Activated CD4-positive, alpha-beta memory T cell treated with anti-CD3 and anti-CD28 coated beads, Interleukin-2, amount 10 ng/mL, durations not matched to agents 7 days and 5 days (primary cell): ENCODE results near the gene NFAT5. TPM values are rescaled to one million over a fixed set of nuclear protein-coding genes. Genes with fewer than 3 reads are reported as not detected.

ENCODE experiments used
- CTCF ChIA-PET: fragments of 350-600 bp; sonication (Branson Sonifier 250); formaldehyde crosslinking; loops from one replicate; lab custom pipeline; 2021; ENCODE audit warnings: antibody characterized with exemption, inconsistent platforms; lab: Charles Lee
- POLR2A ChIA-PET: fragments of 350-600 bp; sonication (Branson Sonifier 250); formaldehyde crosslinking; loops from one replicate; lab custom pipeline; 2021; ENCODE audit warnings: antibody characterized with exemption; lab: Charles Lee
- DNase-seq: peaks from one replicate; pipeline ENCODE4 v3.0.0-alpha.2; 2020
- H3K27ac Mint-ChIP-seq: one replicate; pipeline ENCODE4 v1.8.0; 2021; ENCODE audit warnings: mild to moderate bottlenecking, mixed read lengths
- H3K27me3 Mint-ChIP-seq: one replicate; pipeline ENCODE4 v1.8.0; 2021; ENCODE audit warnings: mixed read lengths
- H3K36me3 Mint-ChIP-seq: one replicate; pipeline ENCODE4 v1.8.0; 2021; ENCODE audit warnings: low read depth, mixed read lengths
- H3K4me1 Mint-ChIP-seq: one replicate; pipeline ENCODE4 v1.8.0; 2021; ENCODE audit warnings: mixed read lengths
- H3K4me3 Mint-ChIP-seq: one replicate; pipeline ENCODE4 v1.8.0; 2021; ENCODE audit warnings: mild to moderate bottlenecking, mixed read lengths
- H3K9me3 Mint-ChIP-seq: one replicate; pipeline ENCODE4 v1.8.0; 2021; ENCODE audit warnings: mixed read lengths
- total RNA-seq, 2 experiments: library from RNA; stranded (reverse); gene quantifications; one replicate each; pipeline ENCODE4 v1.2.3, GENCODE V29; 2021

Gene NFAT5
- total RNA-seq, 2 experiments from 2014 or later: 19.7 to 21.3 TPM

- DNase-seq: no peak
- peaks cover 80% of the 10 kb centered on the region for H3K36me3 Mint-ChIP-seq
- CTCF ChIA-PET: interaction anchor here (1.5 kb wide), 1 partner anchor 8 kb away, joined by 7 read pairs; the partner anchor contains the start of gene NOB1
Observed at GRCh38 chr16:69745959-69746358, 180.2 kb downstream of the NFAT5 start.

DNA sequence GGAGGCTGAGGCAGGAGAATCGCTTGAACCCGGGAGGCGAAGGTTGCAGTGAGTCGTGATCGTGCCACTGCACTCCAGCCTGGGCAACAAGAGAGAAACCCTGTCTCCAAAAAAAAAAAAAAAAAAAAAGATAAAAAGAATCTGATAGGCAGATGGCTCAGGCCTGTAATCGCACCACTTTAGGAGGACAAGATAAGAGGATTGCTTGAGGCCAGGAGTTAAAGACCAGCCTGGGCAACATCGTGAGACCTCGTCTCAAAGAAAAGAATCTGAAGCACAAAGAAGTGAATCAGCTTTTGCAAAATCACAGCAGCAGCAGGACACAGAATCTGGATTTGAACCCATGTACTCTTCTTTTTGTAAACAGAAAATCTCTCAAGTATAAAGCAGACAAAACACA, 181.3 kb downstream of the NFAT5 start:
- POLR2A ChIA-PET: interaction anchor here (0.6 kb wide), 1 partner anchor 386 kb away, joined by 4 read pairs; no protein-coding TSS in a partner anchor
- H3K4me1 Mint-ChIP-seq: peaks cover 5% of the 10 kb centered on the region
- no peaks in the 10 kb centered on the region for H3K27me3 Mint-ChIP-seq
- H3K27ac Mint-ChIP-seq: no peak overlapping the region
- peaks cover 79% of the 10 kb centered on the region for H3K36me3 Mint-ChIP-seq
- no peak for DNase-seq
- no peak overlapping the region for H3K4me3 Mint-ChIP-seq
- H3K9me3 Mint-ChIP-seq: no peaks in the 10 kb centered on the region
- CTCF ChIA-PET: no interaction called here

More at GRCh38 chr16:69745959-69746358, 180.2 kb downstream of the NFAT5 start:
- H3K4me1 Mint-ChIP-seq: no peaks in the 10 kb centered on the region
- no peaks in the 10 kb centered on the region for H3K27me3 Mint-ChIP-seq
- H3K9me3 Mint-ChIP-seq: no peaks in the 10 kb centered on the region
- H3K4me3 Mint-ChIP-seq: no peak overlapping the region
- no peak overlapping the region for H3K27ac Mint-ChIP-seq
- POLR2A ChIA-PET: interaction anchor here (0.9 to 1.3 kb wide), 2 partner anchors 8 to 17 kb away, joined by 3 to 9 read pairs; partner anchors contain the start of gene NOB1

- POLR2A ChIA-PET: no interaction called here
- Mint-ChIP-seq H3K27me3 (no peaks in the 10 kb centered on the region), H3K9me3 (no peaks in the 10 kb centered on the region), H3K36me3 (peaks cover 72% of the 10 kb centered on the region), H3K4me3 (no peak overlapping the region), H3K27ac (no peak overlapping the region), H3K4me1 (peaks cover 20% of the 10 kb centered on the region)
- CTCF ChIA-PET: interaction anchor here (1.0 to 1.8 kb wide), 2 partner anchors 39 to 40 kb away, joined by 3 to 5 read pairs; no protein-coding TSS in a partner anchor
- no peak for DNase-seq
Observed at GRCh38 chr16:69748694-69749345, 183.1 kb downstream of the NFAT5 start.

DNA sequence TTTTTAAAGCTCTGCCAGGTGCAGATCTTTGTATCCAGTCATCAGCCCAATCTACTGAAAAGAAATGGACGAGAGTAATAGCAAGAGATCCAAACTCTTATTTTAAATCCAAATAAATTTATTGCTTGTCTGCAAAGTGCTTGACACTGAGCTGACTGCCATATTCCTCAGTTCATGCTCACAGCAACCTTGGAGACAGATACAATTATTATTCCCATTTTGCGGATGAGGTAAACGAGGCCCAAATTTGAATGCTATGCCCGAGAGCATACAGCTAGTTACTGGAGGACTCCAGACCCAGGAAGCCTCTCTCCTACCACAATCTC, 188.3 kb downstream of the NFAT5 start:
- ChIA-PET CTCF (interaction anchor here (0.8 to 4.0 kb wide), 30 partner anchors 9 to 425 kb away, joined by 3 to 87 read pairs (median 4); partner anchors contain the start of genes CYB5B and NQO1), POLR2A (interaction anchor here (0.9 to 3.4 kb wide), 20 partner anchors 9 to 425 kb away, joined by 3 to 84 read pairs (median 8); partner anchors contain the start of genes COG8, NQO1 and WWP2)
- Mint-ChIP-seq H3K27ac (peak overlapping the region; percentile 92), H3K27me3 (no peaks in the 10 kb centered on the region), H3K9me3 (no peaks in the 10 kb centered on the region), H3K4me3 (peak overlapping the region; percentile 100), H3K4me1 (peaks cover 35% of the 10 kb centered on the region), H3K36me3 (peaks cover 32% of the 10 kb centered on the region)
- DNase-seq: no peak

Other genes starting within 250 kb of the NFAT5 start
- gene PDF, start 235.4 kb upstream of the NFAT5 start, total RNA-seq: 1 to 10 TPM; 8.8 to 9.7 TPM
- gene COG8, start 226.4 kb upstream of the NFAT5 start, total RNA-seq: 10 to 100 TPM; 30.6 to 30.7 TPM
- 10 to 100 TPM; 36.0 to 36.7 TPM for gene NIP7, start 226.2 kb upstream of the NFAT5 start, total RNA-seq
- gene TMED6, start 214.2 kb upstream of the NFAT5 start, total RNA-seq: 1 to 10 TPM; 1.3 to 1.8 TPM
- gene TERF2, start 180.0 kb upstream of the NFAT5 start, total RNA-seq: 10 to 100 TPM; 40.4 to 40.8 TPM
- gene CYB5B, start 141.3 kb upstream of the NFAT5 start, total RNA-seq: 100 to 1,000 TPM; 149 to 152 TPM
- 10 to 100 TPM; 31.2 to 35.6 TPM for gene NQO1, start 160.6 kb downstream of the NFAT5 start, total RNA-seq
- gene NOB1, start 189.0 kb downstream of the NFAT5 start, total RNA-seq: 10 to 100 TPM; 60.6 to 62.5 TPM
- 10 to 100 TPM; 59.4 to 61.6 TPM for gene WWP2, start 196.4 kb downstream of the NFAT5 start, total RNA-seq